Measurements from ENCODE around the gene DLGAP1.

- TF ChIP-seq CTCF (conservative IDR thresholded peaks at IDR 0.05; ENCODE audit: low read depth, low read length) (no peak), CEBPB (IDR thresholded peaks at IDR 0.05; ENCODE audit: low read depth, low read length) (no peak), POLR2A (IDR thresholded peaks at IDR 0.05; ENCODE audit: low read depth, low read length) (no peak), BHLHE40 (IDR thresholded peaks at IDR 0.05; ENCODE audit: low read depth, low read length) (no peak), MAFK (IDR thresholded peaks at IDR 0.05; ENCODE audit: low read depth, low read length) (peak; percentile 86), FOS (IDR thresholded peaks at IDR 0.05; ENCODE audit: low read depth, low read length) (no peak), RAD21 (IDR thresholded peaks at IDR 0.05; ENCODE audit: low read length) (no peak), SMC3 (IDR thresholded peaks at IDR 0.05; ENCODE audit: low read depth, low read length) (no peak), RFX5 (IDR thresholded peaks at IDR 0.05; ENCODE audit: low read depth, low read length) (no peak), NFE2L2 (IDR thresholded peaks at IDR 0.05; ENCODE audit: low read depth, low read length) (no peak), USF2 (IDR thresholded peaks at IDR 0.05; ENCODE audit: low read depth, low read length) (no peak), RCOR1 (IDR thresholded peaks at IDR 0.05; ENCODE audit: insufficient replicate concordance, low read length) (no peak), CHD1 (IDR thresholded peaks at IDR 0.05; ENCODE audit: low read depth, low read length) (no peak)
Observed at GRCh38 chr18:3861495-3861894, 593.6 kb downstream of the DLGAP1 start.
